AG04449 (cell line): ENCODE data around the gene ATG4D.

Experiments used
- CTCF ChIA-PET: fragments of 350-600 bp; formaldehyde crosslinking; extraction: SDS; loops from one replicate; lab custom pipeline; 2021; ENCODE audit warnings: antibody characterized with exemption; lab: Yijun Ruan, JAX
- POLR2A ChIA-PET: fragments of 400-600, 350-600 bp; formaldehyde crosslinking; extraction: SDS; loops from one replicate; lab custom pipeline; 2020; ENCODE audit warnings: antibody characterized with exemption, inconsistent platforms; lab: Yijun Ruan, JAX
- DNase-seq: peaks from one replicate; pipeline ENCODE4 v3.0.0-alpha.2; 2010; ENCODE audit warnings: low read depth, low spot score
- H3K4me3 ChIP-seq: 2 replicates; pipeline ENCODE4 v1.5.1; 2011; ENCODE audit warnings: low read depth, mild to moderate bottlenecking, control low read depth, low read length
- CTCF ChIP-seq: IDR thresholded peaks from one replicate; pipeline ENCODE4 v1.5.1; 2011; ENCODE audit warnings: mild to moderate bottlenecking, moderate library complexity, low read length, control low read depth, inconsistent platforms; ENCODE audit not compliant: insufficient read depth; ENCODE audit errors: missing control alignments

The ATG4D gene

DNA sequence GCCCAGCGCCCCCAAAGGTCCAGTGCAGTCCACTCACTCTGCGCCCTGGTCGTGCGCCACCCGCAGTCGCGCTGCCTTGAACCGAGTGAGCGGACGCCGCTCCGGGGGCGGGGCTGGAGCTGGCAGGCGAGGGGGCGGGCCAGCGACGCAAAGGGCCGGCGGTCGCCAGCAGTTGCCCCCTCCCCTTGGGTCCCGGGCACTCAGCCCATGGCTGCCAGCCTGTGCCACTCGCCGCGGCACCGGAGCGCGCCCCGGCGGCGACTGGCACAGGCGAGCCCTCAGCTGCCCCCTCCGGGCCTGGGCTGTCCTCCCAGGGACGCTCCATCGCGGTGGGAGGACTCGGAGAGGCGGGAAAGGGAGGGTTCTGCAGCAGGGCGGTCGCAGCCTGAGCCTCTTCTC lies 26.3 kb upstream of the ATG4D start, which contains the start of gene S1PR5:
S1PR5 (minus strand) TSS at position 87 of the 399 bp plus-strand sequence. CDS start 2,436 bp downstream, outside the sequence.
- peak within 1 kb of the TSS; percentile 55 for H3K4me3 ChIP-seq
- no peak for TF ChIP-seq CTCF
- ChIA-PET POLR2A (interaction anchor here (0.7 kb wide), 1 partner anchor 52 kb away, joined by 3 read pairs; no protein-coding TSS in a partner anchor), CTCF (interaction anchor here (0.7 to 3.6 kb wide), 7 partner anchors 9 to 200 kb away, joined by 3 to 14 read pairs (median 5); partner anchors contain the start of gene DNM2)
- no peak for DNase-seq

- no peak for DNase-seq
- ChIA-PET POLR2A (interaction anchor here (0.7 kb wide), 1 partner anchor 52 kb away, joined by 3 read pairs; no protein-coding TSS in a partner anchor), CTCF (interaction anchor here (1.1 to 3.6 kb wide), 4 partner anchors 10 to 127 kb away, joined by 4 to 14 read pairs (median 10); no protein-coding TSS in a partner anchor)
- H3K4me3 ChIP-seq = peak overlapping the region; percentile 55
- TF ChIP-seq CTCF = no peak
These were observed 25.8 kb upstream of the ATG4D start for GRCh38 chr19:10517760-10518443.

DNA sequence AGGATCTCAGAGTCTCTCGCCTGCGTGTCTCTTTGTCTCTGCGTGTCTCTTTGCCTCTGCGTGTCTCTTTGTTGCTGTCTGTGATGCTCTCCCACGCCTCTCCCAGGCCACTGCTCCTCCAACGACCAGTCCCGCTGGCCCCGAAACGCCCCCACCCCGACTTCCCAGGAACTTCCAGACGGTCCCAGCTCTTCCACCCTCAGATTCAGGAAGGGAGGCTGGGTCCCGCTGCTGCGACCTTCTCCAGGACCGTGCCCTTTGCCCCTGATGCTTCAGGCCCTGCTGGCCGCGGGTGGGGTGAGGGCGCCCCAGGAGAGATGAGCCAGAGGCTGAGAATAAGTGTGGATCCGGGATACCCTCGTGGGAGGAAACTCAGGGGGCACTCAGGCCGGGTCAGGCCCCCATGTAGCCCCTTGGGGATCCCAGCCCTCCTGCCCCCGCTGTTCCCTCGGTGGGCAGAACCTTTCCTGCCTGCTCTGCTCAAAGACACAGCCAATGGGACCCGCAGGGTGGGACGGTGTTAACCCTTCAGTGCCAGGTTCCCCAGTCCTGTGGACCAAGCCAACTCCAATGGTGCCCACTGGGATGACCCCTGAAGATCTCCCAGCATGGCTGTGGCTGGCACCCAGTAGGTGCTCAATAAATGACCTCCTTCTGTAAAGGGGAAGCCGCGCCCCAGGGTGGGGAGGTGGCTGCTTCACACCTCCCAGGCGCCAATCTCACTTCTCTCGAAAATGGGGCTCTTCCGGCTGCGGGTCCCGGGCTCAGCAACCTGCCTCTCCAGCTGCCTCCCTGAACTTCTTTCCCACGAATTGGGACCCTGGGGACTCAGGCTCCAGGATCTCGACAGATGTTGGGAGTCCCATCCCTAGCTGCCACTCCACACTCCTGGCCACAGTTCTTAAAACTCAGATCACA lies 25.0 kb upstream of the ATG4D start:
- no peak for DNase-seq

GRCh38 chr19:10519421-10519820 lies 24.3 kb upstream of the ATG4D start:
- ChIA-PET POLR2A (no interaction called here), CTCF (interaction anchor here (0.7 to 1.3 kb wide), 4 partner anchors 8 to 39 kb away, joined by 3 to 8 read pairs (median 3); no protein-coding TSS in a partner anchor)
- no peak for DNase-seq
- no peak for TF ChIP-seq CTCF
- H3K4me3 ChIP-seq = no peak overlapping the region

More for the DNA sequence above, 25.0 kb upstream of the ATG4D start:
- no peak overlapping the region for H3K4me3 ChIP-seq
- TF ChIP-seq CTCF = no peak
- CTCF ChIA-PET = interaction anchor here (1.1 to 3.6 kb wide), 4 partner anchors 10 to 126 kb away, joined by 3 to 14 read pairs (median 8); no protein-coding TSS in a partner anchor
- POLR2A ChIA-PET = no interaction called here

DNA sequence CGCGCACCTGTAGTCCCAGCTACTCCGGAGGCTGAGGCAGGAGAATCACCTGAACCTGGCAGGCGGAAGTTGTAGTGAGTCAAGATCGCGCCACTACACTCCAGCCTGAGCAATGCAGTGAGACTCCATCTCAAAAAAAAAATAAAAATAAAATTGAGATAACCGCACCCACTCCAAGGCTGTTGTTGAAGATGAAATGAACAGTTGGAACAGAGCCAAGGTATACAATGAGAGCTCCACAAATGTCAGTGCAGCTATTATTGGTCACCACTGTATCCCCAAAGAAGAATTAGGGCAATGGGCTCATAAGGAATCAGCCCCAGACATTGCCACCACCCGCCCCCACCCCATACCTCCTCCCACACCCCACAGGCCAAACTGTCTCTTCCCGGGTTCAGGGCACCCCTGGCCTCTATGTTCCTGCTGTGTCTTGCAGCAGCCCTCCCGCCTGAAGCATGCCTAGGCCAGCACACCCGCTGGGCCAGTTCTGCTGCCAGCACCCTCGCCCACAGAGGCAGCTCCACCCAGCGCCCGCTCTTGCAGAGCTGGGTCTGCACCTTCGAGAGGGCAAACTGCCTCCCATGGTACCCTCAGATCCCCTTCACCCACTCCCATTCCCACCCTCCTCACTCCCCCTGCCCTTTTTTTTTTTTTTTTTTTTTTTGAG lies 22.9 kb upstream of the ATG4D start:
- ChIA-PET POLR2A (no interaction called here), CTCF (interaction anchor here (0.7 to 1.3 kb wide), 2 partner anchors 12 to 15 kb away, joined by 3 to 8 read pairs; no protein-coding TSS in a partner anchor)
- DNase-seq = no peak
- no peak overlapping the region for H3K4me3 ChIP-seq
- no peak for TF ChIP-seq CTCF
